ENCODE results near the gene ACTL8.

Gene ACTL8, protein sequence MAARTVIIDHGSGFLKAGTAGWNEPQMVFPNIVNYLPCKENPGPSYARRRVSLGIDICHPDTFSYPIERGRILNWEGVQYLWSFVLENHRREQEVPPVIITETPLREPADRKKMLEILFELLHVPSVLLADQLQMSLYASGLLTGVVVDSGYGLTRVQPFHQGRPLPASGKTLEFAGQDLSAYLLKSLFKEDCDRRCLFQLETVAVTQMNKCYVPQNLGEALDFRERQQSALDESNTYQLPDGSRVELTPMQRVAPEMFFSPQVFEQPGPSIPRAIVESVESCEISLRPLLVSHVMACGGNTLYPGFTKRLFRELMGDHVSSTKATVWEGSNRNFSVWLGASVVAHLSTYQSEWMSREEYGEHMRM
- total RNA-seq = 0 reads per million in 4 experiments

DNA sequence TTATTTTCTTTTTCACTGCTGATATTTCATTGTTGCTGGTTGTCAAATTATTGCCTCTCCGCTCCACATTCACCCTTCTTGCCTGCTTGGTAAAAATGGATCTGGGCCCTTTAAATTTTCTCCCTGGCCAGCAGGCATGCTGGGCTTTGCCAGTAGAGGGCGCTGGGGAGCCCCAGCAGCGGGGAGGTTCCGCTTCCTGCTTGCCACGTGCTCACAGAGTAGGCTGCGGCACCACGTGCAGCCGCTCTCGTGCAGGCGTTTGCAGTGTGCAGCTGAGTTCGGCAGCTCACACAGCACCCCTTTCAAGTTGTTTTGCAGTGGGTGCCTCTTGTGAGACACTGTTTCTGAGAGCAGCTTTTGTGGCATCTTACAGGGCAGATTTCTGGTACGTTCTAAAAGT lies at the start of gene ACTL8:
Gene ACTL8 (plus strand): TSS at position 214 of the 400 bp plus-strand sequence. CDS start 67,676 bp downstream, outside the sequence.
- no peak for DNase-seq

DNA sequence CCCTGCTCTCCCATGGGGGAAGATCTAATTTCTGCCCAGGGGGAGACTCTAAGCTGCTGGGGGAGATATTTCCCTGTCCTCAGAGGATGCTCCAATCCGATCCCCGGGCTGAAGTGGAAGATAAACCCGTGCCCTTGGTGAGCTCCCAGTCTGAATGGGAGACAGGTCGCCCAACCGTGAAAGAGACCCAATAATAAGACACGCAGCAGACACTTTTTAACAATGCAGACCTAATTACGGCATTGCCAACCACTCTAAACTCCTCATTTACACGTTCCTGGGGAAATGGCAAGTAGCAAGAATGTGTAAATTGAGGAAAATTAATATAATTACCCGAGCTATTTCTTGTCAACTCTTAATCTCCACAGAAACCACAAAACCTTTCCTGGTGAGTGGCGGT lies 48.7 kb upstream of the ACTL8 start:
- no peak for DNase-seq

DNA sequence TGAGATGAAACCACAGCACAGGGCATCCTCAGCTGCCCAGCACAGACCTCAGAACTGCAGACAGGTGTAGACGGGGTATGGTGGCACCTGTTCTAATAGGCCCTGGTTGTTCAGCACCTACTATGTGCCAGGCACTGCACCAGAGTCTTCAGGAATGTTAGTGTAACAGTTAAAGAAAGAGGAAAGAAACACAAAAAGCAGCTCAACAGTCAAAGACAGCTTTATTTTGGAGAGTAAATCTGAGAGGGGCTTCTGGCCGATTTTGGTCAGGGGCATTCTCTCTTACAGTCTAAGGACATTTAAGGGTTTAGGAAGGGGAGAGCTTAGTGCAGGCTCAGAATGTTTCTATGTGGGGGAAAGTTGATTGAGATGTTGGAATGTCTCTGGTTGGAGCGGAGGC lies 45.2 kb upstream of the ACTL8 start:
- no peak for DNase-seq

DNA sequence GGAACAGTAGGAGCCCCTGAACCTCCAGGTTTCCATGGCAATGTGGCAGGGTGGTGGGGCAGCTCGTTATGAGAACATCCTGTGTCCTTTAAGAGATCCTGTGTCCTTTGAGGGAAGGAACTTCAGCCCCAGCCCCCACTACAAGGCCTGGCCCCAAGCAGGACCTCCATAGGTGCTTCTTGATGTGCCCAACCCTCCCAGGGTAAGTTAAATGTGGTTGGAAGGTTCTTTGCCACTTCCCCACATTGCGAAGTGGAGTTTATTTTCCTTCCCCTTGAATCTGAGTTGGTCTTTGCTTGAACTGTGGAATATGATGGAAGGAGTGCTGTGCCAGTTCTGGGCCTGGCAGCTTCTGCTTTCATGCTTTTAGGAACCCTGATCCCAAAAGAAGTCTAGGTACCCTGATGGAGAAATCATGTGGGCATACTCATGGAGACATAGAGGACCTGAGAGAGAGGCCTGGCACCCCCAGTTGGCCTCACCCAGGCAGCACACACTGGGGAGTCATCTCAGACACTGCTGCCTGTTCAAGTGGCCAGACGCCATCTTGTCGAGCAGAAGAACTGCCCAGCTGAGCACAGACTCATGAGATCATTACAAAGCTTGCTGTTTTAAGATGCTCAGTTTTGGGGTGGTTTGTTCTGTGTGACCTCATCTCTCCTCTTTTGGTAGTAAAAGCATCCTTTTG lies 44.1 kb upstream of the ACTL8 start:
- no peak for DNase-seq

DNA sequence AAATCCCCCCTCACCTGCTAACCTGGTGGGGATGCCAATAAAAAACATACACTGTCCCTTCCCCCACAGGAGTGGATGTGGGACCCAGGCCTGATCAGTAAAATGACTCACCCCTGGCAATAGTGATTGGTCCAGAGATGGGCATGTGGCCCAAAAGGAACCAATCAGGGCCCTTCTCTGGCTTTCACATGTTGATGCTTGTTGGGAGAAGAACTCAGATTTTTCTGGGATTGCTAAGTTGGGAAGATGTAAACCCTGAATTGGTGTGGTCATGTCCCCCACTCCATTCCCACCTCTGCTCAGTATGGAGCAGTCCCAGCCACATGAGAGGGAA lies 43.6 kb upstream of the ACTL8 start:
- no peak for DNase-seq

DNA sequence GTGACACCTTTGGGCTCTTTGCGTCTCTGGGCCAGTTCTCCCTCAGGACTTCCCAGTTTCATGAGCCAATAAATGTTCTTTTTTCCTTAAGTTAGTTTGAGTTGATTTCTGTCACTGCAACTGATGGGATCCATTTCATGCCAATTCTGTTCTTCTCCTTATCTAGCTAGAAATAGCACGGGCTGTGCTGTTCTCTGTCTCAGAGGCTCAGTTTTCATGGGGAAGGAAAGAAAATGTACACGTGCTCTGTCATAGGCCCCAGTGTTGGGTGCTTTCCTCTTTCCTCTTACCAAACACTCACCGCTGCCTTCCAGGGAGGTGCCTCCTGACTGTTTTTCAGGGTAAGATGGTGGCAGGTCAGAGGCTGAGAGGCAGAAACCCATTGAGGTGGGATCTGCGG lies 43.2 kb upstream of the ACTL8 start:
- no peak for DNase-seq

DNA sequence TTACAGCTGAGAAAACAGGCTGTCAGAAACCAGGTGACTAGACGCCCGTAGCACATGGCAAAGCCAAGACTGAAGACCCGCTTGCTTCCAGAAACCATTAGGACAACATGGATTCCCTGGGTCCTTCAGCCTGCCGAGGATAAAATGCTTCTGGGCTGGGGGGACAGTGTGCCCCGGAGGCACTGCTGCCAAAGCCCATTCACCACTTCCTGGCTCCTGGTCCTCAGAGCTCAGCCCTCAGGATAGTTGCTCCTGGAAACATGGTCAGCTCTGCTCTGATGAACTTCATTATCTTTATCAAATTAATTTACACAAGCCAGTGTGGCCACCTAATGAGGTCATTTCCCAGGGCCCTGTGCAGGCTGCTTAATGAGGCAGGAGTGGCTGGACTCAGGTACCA lies 41.1 kb upstream of the ACTL8 start:
- DNase-seq = no peak

DNA sequence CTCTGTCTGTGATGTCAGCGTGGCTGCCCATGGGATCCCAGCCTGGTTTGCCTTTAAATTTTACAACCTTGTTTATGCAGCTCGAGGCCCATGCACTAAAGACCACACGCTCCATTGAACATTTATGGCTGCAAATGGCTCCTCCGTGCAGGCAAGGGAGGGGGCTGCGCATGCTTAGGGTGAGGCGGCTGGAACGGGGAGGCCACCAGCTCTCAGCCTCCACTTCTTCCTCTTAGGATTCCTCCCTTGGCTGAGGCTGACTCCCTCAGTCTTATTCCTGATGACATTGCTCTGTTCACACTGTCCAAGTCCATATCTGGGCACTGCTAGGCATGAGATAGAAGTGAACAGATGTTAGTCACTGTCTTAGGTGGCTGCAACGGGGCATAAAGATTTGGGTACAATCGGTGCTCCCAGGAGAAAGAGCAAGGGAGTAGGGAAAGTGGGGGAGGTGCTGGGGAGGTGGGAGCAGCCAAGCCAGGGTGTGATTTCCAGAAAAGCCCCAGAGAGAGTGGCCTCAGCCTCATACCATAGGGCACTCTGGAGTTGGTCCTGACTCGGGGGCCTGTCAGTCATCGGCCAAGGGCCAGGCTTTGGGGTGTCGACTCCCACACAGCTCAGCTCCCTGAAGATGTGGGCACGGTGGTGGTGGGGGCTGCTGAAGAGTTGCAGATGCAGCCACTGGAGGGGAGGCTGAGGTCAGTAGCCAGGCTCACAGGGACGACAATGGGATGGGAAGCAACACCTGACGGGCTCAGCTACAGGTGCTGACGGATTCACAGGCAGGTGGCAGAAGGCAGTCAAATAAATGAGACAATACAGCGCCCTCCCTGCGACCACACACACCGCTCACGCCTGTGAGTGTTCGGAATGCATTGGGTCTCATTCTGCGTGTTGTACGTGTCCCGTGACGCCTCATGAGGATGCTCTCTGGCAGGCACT lies 37.3 kb upstream of the ACTL8 start:
- DNase-seq = no peak

DNA sequence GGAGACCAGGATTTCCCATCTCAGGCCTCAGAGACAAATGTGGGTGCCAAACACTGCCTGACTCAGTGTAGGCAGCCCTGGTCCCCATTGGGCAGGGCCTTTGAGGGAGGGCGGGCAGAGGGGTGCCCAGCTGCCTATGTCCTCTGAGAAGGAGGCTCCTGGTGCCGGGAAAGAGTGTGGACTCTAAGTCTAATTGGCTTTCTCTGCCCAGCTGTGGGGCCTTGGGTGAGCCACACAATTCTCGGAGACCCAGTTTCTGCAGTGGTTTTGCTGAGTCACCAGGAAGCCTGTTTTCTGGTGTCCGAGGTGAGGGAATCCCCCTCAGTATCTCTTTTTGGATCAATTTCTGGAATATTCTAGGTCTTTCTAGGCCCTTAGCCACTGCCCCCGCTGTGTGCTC lies 35.3 kb upstream of the ACTL8 start:
- DNase-seq = no peak

DNA sequence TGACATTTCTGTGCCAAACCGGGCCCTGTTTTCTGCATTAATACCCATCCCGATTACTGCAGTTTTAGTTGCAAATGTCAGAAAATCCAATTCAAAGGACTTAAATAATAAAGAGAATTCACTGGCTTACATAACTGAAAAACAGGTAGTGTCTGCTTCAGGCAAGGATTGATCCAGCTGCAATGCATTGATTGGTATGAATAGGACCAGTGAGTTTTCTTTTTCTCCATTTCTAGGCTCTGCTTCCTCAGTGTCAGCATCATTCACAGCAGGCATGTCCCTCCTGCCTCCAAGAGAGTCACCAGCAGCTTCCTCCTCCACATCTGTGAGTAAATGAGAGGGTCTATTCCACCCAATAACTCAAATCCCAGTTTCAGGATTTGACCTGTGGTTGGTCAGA lies 33.7 kb upstream of the ACTL8 start:
- DNase-seq = no peak

DNA sequence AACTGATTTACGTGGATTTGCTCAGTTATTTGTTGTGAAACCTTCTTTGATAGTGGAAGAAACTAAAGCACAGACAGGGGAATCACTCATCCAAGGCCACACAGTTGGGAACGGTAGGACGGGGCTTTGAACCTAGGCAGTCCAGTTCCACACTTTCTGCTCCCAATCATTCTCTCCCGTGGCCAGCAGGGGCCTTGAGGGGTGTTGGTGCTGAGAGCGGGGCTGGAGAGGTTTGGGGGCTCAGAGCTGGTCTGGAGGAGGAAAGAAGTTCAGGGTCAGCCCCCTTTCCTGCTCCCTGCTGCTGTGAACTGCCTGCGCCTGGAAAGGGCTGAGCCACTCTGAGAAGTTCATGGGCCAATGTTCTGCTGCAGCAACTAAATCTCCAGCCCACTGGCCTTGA lies 31.4 kb upstream of the ACTL8 start:
- no peak for DNase-seq

DNA sequence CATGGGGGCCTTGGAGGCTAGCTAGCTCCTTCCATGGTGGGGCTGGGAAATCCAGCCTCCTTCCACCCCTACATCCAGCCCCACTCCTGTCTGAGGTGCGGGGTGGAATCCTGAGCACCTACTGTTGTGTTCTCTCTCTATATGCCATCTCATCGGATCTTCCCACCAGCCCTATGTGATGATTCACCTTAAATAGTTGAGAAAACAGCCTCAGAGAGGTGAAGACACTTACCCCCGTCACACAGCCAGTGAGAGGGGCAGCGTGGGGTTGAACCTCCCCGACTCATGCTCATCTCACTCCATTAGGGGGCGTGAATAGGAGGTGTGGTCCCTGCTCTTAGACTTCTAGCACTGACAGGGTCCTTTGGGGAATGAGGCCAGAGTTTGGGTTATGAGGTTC lies 31.0 kb upstream of the ACTL8 start:
- DNase-seq = no peak

DNA sequence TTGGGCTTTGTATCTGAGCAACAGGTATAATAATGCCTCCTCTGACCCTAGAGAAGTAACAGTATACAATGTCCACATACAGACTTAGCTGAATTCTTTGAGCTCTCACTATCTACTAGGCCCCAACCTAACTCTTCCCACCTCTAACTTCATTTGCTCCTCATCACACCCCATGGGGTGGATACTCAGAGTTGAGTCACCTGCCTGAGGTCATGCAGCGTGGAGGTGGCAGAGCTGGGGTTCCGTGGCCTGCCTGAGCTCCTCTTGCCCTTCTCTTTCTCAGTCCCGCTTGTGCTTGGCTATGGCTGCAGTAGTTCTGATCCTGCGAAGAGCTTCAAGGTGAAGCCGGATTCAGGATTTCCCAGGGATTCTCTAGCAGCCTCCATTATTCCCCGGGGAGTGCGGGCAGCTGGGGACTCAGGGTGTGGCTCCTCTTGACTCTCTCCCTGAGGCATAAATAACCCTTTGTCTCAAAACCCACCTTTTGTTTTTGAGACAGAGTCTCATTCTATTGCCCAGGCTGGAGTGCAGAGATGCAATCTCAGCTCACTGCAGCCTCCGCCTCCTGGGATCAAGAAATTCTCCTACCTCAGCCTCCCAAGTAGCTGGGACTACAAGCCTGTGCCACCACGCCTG lies 29.9 kb upstream of the ACTL8 start:
- no peak for DNase-seq

DNA sequence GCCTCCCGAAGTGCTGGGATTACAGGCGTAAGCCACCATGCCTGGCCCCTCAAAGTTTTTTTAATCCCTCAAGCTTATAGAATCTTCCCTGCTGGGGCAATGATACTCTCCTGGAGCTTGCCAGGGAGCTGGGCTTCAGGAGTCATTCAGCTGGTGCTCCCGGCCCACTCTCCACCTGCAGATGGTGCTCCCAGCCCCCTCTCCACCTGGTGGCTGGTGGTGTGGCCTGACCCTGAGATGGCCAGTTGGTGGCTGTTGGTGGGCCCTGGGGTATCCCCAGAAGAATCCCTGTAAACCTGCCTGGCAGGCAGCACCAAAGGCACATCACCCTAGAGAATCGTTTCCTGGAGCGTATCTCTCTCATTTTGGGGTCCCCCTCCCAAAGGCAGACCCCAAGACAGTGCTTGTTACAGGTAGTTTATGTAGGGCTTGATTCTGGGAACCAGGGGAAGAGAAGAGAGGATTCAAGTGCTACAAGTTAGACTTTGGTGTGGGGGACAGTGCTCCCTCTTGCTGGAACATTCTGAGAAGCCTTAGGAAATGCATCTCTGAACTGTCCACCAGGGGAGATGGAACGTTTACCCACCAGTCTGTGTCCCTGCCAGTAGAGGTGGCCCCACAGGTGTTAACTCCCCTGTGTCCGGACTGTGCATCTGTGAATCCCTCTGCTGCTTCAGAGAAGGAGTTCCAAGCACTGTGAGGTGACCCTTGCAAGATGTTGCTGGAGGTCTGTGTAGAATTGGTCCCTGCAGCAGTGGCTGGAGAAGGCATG lies 29.1 kb upstream of the ACTL8 start:
- no peak for DNase-seq

DNA sequence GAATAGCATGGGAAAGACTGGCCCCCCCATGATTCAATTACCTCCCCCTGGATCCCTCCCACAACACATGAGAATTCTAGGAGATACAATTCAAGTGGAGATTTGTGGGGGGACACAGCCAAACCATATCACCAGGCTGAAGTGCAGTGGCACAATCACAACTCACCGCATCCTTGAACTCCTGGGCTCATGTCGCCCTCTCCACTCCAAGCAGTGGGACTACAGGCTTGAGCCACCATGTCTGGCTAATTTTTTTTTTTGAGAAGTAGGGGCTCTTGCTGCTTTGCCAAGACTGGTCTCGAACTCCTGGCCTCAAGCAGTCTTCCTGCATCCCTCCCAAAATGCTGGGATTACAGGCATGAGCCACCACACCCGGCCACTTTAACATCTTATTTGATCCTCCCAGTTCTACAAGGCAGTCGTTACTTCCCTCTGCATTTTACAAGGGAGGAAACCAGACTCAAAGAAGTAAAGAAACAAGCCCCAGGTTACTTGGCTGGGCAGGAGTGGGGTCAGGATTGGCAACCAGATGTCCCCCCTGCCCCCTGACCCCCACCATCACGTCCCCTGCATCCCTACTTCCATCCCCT lies 26.9 kb upstream of the ACTL8 start:
- no peak for DNase-seq

DNA sequence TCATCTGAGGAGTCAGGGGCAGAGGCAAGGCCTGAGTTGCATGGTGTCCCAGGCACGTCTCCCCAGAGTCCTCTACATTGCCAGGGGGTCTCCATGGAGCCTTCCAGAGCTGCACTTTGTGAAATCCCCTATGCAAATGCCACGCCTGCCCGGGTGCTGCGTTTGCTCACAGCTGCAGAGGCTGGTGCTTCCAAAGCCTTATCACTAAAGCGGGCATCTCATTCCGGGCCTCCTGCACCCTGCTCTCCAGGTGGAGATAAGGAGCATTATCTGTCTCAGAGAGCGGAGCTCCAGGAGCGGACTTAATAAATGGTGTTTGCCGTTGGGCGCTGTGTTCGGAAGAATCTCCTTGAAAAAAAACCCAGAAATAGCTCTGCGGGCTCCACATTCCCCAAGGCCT lies 25.9 kb upstream of the ACTL8 start:
- DNase-seq = no peak

DNA sequence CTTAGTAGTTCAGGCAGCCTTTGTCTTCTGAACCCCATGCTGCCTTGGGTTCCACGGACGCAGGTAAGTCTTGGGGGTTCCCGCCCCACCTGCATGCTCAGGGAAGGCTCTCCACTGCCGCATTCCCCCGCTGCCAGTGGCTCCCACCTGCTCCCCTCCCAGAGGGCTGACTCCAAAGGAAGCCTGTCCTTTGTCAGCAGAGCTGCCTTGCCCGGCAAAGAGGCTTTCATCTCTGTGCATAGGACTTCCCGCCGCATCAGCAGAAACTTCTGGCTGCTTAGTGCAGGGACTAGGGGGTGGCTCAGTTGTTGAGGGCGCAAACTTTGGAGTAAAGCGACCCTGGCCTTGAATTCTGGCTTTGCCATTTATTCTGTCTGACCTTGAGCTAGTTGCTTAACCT lies 25.2 kb upstream of the ACTL8 start:
- no peak for DNase-seq

DNA sequence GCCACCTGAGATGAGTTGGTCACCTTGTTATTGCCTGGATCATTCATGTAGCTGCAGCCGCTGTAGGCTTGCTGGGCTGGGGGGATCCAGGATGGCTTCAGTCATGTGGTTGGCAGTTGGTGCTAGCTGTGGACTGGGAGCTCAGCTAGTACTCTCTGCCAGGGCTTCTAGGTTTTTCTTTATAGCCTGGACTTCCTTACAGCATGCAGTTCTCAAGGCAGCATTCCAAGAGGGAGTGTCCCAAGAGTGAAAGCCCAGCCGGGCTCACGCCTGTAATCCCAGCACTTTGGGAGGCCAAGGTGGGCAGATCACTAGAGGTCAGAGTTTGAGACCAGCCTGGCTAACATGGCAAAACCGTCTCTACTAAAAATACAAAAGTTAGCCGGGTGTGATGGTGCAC lies 23.7 kb upstream of the ACTL8 start:
- DNase-seq = no peak

DNA sequence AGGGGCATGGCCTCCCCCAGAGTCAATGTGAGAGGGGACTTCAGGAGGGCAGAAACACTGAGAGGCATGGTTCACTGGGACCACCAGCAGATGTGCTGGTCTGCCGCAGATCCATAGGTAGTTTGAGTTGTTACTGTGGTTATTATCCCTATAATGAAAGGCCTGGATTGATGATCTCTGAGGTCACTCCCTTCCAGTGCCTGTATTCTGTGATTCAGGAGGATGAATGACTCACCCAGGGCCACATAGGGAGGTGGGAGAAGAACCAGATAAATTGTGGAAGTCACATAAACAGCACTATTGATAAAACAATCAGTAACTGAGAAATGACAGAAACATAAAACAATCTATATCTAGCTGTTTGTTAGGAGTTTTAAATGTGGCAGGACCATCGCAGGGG lies 22.7 kb upstream of the ACTL8 start:
- DNase-seq = no peak

DNA sequence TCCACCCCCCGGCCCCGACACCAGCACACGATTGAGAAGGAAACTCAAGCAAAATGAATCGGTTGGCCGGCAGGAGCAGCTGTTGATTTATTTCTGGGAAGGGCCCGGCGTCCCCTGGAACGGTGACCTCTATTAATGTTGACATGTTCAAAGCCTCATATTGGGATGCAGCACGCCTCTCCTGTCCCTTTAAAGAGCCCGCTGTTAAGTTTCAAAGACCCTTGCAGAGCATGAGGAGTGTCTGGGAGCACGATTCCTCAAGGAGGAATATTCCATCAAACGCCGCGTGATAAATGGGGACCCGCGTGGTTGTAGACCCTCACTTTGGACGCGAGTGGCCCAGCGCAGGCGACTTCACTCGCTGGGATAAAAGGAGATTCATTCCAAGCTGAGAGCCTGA lies 21.5 kb upstream of the ACTL8 start:
- no peak for DNase-seq

DNA sequence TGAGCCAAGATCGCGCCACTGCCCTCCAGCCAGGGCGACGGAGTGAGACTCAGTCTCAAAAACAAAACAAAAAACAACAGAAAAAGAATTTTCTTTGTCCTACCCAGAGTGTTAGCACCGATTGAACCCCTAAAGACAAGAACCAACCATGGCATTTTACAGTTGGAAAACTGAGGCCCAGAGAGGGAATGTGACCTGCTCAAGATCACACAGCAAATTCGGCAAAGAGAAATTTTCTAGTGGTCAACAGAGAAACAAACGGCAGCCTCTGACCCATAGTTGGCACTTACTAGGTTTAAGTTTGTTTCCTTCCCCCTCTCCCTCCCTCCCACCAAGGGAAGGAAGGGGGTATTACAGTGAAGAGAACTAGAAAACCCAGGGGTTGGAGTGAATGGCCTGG lies 20.5 kb upstream of the ACTL8 start:
- DNase-seq = no peak

DNA sequence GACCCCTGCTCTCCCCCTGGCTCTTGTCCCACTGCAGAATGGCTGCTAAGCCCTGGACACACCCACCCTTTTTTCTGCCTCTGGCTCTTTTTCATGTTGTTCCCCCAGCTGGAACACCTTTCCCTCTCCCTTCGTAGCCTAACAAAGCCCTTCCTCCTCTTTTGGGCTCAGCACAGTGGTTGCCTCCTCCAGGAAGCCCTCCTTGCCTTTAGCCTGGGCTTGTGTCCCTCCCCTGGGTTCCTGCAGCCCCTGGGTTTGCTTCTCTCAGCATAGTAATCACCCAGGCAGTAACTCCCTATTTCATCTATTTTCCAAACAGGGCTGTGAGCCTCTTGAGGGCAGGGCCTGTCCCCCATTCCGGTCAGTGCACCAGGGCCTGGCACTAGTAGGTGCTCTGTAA lies 19.8 kb upstream of the ACTL8 start:
- no peak for DNase-seq
